22Rv1 (cell line): ENCODE measurements around the gene ERGIC1.

Experiments used
- H3K27ac ChIP-seq: fragments of 450-650 bp; 2 replicates; pipeline ENCODE4 v1.5.1; 2017
- CTCF ChIP-seq: fragments of 450-650 bp; IDR thresholded peaks from 2 replicates; pipeline ENCODE4 v1.5.1; 2017; ENCODE audit warnings: mild to moderate bottlenecking
- ZFX ChIP-seq: fragments of 450-650 bp; IDR thresholded peaks from 2 replicates; pipeline ENCODE4 v1.6.1; 2017; ENCODE audit warnings: antibody characterized with exemption, borderline replicate concordance

ERGIC1 gene

GRCh38 chr5:173001229-173001841, 167.3 kb downstream of the ERGIC1 start:
- TF ChIP-seq CTCF (no peak), ZFX (no peak)
- no peak overlapping the region for H3K27ac ChIP-seq
